Skeletal muscle satellite cell (primary cell): Measurements from ENCODE around the gene MTCL1. TPM values are rescaled to one million over a fixed set of nuclear protein-coding genes. Genes with fewer than 3 reads are reported as not detected.

Experiments used
- H3K27me3 ChIP-seq: 2 replicates; pipeline ENCODE4 v1.7.0; 2013; ENCODE audit warnings: low read length; ENCODE audit not compliant: control insufficient read depth, insufficient read depth
- H3K36me3 ChIP-seq: 2 replicates; pipeline ENCODE4 v1.7.0; 2013; ENCODE audit warnings: mild to moderate bottlenecking, control low read depth, low read length; ENCODE audit not compliant: insufficient read depth
- H3K4me1 ChIP-seq: 2 replicates; pipeline ENCODE4 v1.7.0; 2013; ENCODE audit warnings: low read length; ENCODE audit not compliant: control insufficient read depth, insufficient read depth
- H3K4me2 ChIP-seq: 2 replicates; pipeline ENCODE4 v1.7.0; 2013; ENCODE audit warnings: mild to moderate bottlenecking, low read length
- H3K4me3 ChIP-seq: 2 replicates; pipeline ENCODE4 v1.7.0; 2013; ENCODE audit warnings: low read length
- H3K9ac ChIP-seq: 2 replicates; pipeline ENCODE4 v1.7.0; 2013; ENCODE audit warnings: mild to moderate bottlenecking, low read depth, low read length, moderate library complexity
- H3K9me3 ChIP-seq: replicated peaks from 2 replicates; pipeline ENCODE4 v1.7.0; 2013; ENCODE audit warnings: mild to moderate bottlenecking, control low read depth, low read length
- total RNA-seq: library from RNA; depleted of rRNA; stranded (reverse); fragments of >200 nt; gene quantifications from 2 replicates; pipeline ENCODE4 v1.2.3, GENCODE V29; 2012; rRNA removed

MTCL1 gene
- total RNA-seq, result 14.0 and 16.7 TPM in 2 replicates

GRCh38 chr18:8705238-8705960 lies at the start of gene MTCL1:
Gene MTCL1, plus strand, starts transcription at chr18:8705556. Its CDS starts 105 bp downstream, at chr18:8705661.
- no peaks in the 10 kb centered on the region for H3K27me3 ChIP-seq
- H3K4me2 ChIP-seq, result peak within 1 kb of the TSS; percentile 98
- peaks cover 30% of the 10 kb centered on the region for H3K4me1 ChIP-seq
- H3K36me3 ChIP-seq, result no peaks in the 10 kb centered on the region
- peak within 1 kb of the TSS; percentile 92 for H3K4me3 ChIP-seq
- peak within 1 kb of the TSS; percentile 85 for H3K9ac ChIP-seq
- no peaks in the 10 kb centered on the region for H3K9me3 ChIP-seq

GRCh38 chr18:8656232-8656631 lies 49.1 kb upstream of the MTCL1 start:
- H3K9me3 ChIP-seq, result no peaks in the 10 kb centered on the region

GRCh38 chr18:8657050-8657820 lies 48.1 kb upstream of the MTCL1 start:
- H3K27me3 ChIP-seq, result peaks cover 15% of the 10 kb centered on the region
- peaks cover 5% of the 10 kb centered on the region for H3K4me1 ChIP-seq
- no peak overlapping the region for H3K9ac ChIP-seq
- no peaks in the 10 kb centered on the region for H3K36me3 ChIP-seq
- no peaks in the 10 kb centered on the region for H3K9me3 ChIP-seq
- no peak overlapping the region for H3K4me3 ChIP-seq
- H3K4me2 ChIP-seq, result no peak overlapping the region

More at GRCh38 chr18:8656232-8656631, 49.1 kb upstream of the MTCL1 start:
- Histone ChIP-seq H3K9ac (no peak overlapping the region), H3K27me3 (peaks cover 15% of the 10 kb centered on the region), H3K4me1 (no peaks in the 10 kb centered on the region), H3K4me2 (no peak overlapping the region), H3K4me3 (no peak overlapping the region), H3K36me3 (no peaks in the 10 kb centered on the region)

GRCh38 chr18:8657873-8658470 lies 47.4 kb upstream of the MTCL1 start:
- H3K9ac ChIP-seq, result no peak overlapping the region
- no peak overlapping the region for H3K4me3 ChIP-seq
- H3K4me1 ChIP-seq, result peaks cover 5% of the 10 kb centered on the region
- H3K27me3 ChIP-seq, result peaks cover 12% of the 10 kb centered on the region
- no peaks in the 10 kb centered on the region for H3K9me3 ChIP-seq
- H3K4me2 ChIP-seq, result no peak overlapping the region
- no peaks in the 10 kb centered on the region for H3K36me3 ChIP-seq

GRCh38 chr18:8658858-8659485 lies 46.4 kb upstream of the MTCL1 start:
- Histone ChIP-seq H3K27me3 (peaks cover 3% of the 10 kb centered on the region), H3K4me2 (no peak overlapping the region), H3K4me3 (no peak overlapping the region), H3K36me3 (no peaks in the 10 kb centered on the region), H3K4me1 (peaks cover 5% of the 10 kb centered on the region), H3K9ac (no peak overlapping the region), H3K9me3 (no peaks in the 10 kb centered on the region)

GRCh38 chr18:8659609-8660242 lies 45.6 kb upstream of the MTCL1 start:
- Histone ChIP-seq H3K27me3 (no peaks in the 10 kb centered on the region), H3K4me3 (no peak overlapping the region), H3K9me3 (no peaks in the 10 kb centered on the region), H3K9ac (no peak overlapping the region), H3K4me2 (no peak overlapping the region), H3K36me3 (no peaks in the 10 kb centered on the region), H3K4me1 (peaks cover 5% of the 10 kb centered on the region)

- Histone ChIP-seq H3K36me3 (no peaks in the 10 kb centered on the region), H3K9me3 (no peaks in the 10 kb centered on the region), H3K9ac (no peak overlapping the region), H3K4me1 (peaks cover 7% of the 10 kb centered on the region), H3K4me2 (no peak overlapping the region), H3K27me3 (no peaks in the 10 kb centered on the region), H3K4me3 (no peak overlapping the region)
Observed at GRCh38 chr18:8660316-8660715, 45.0 kb upstream of the MTCL1 start.

- Histone ChIP-seq H3K4me3 (no peak overlapping the region), H3K27me3 (no peaks in the 10 kb centered on the region), H3K9me3 (no peaks in the 10 kb centered on the region), H3K36me3 (no peaks in the 10 kb centered on the region), H3K4me2 (peak overlapping the region; percentile 19), H3K9ac (no peak overlapping the region), H3K4me1 (peaks cover 9% of the 10 kb centered on the region)
Observed at GRCh38 chr18:8661754-8662559, 43.4 kb upstream of the MTCL1 start.

- Histone ChIP-seq H3K36me3 (no peaks in the 10 kb centered on the region), H3K4me1 (peaks cover 9% of the 10 kb centered on the region), H3K4me3 (no peak overlapping the region), H3K27me3 (no peaks in the 10 kb centered on the region), H3K9ac (no peak overlapping the region), H3K4me2 (no peak overlapping the region), H3K9me3 (no peaks in the 10 kb centered on the region)
Observed at GRCh38 chr18:8662560-8663255, 42.6 kb upstream of the MTCL1 start.

- H3K4me3 ChIP-seq, result no peak overlapping the region
- H3K27me3 ChIP-seq, result no peaks in the 10 kb centered on the region
- no peak overlapping the region for H3K4me2 ChIP-seq
- peaks cover 4% of the 10 kb centered on the region for H3K4me1 ChIP-seq
- H3K9ac ChIP-seq, result no peak overlapping the region
- H3K36me3 ChIP-seq, result no peaks in the 10 kb centered on the region
- H3K9me3 ChIP-seq, result no peaks in the 10 kb centered on the region
Observed at GRCh38 chr18:8667846-8668245, 37.5 kb upstream of the MTCL1 start.
